Tibial nerve (tissue), 4 donors: ENCODE results near the gene UMAD1. TPM values are rescaled to one million over a fixed set of nuclear protein-coding genes. Genes with fewer than 3 reads are reported as not detected.

Source experiments
- DNase-seq, 2 donors: peaks; one replicate each; pipeline ENCODE4 v3.0.0-alpha.2; 2019; ENCODE audit warnings: low spot score in 2 of 2
- H3K27ac ChIP-seq, 4 donors: fragments of 200-600 bp; sonication (generic) in 3 of 4; one replicate each; pipeline ENCODE4 v1.5.1; 2017 to 2019; ENCODE audit warnings: mild to moderate bottlenecking in 1 of 4
- H3K27me3 ChIP-seq, 2 donors: fragments of 200-600 bp; sonication (generic) in 1 of 2; one replicate each; pipeline versions ENCODE4 v1.5.1 to v1.6.0; 2017 to 2019
- H3K36me3 ChIP-seq, 3 donors: fragments of 200-600 bp; sonication (generic); one replicate each; pipeline ENCODE4 v1.5.1; 2018 to 2019
- H3K4me1 ChIP-seq, 4 donors: fragments of 200-600 bp; sonication (generic) in 3 of 4; one replicate each; pipeline ENCODE4 v1.5.1; 2017 to 2019
- H3K4me3 ChIP-seq, 4 donors: fragments of 200-600 bp; sonication (generic) in 3 of 4; one replicate each; pipeline ENCODE4 v1.5.1; 2017 to 2019; ENCODE audit warnings: mild to moderate bottlenecking in 1 of 4, moderate library complexity in 1 of 4
- H3K9me3 ChIP-seq, 4 donors: fragments of 200-600 bp; sonication (generic) in 3 of 4; one replicate each; pipeline ENCODE4 v1.5.1; 2017 to 2019
- CTCF ChIP-seq, 5 experiments: fragments of 200-600 bp in 3 of 5; fragments of 450-650 bp in 2 of 5; sonication (generic) in 3 of 5; IDR thresholded peaks; one replicate each; pipeline ENCODE4 v1.5.1; 2016 to 2019; ENCODE audit warnings: antibody characterized with exemption in 5 of 5, mild to moderate bottlenecking in 3 of 5, moderate library complexity in 2 of 5
- EP300 ChIP-seq, 2 donors: sonication (generic); formaldehyde crosslinking; IDR thresholded peaks; one replicate each; pipeline ENCODE4 v1.6.1; 2017; ENCODE audit warnings: antibody characterized with exemption in 2 of 2, mild to moderate bottlenecking in 1 of 2
- POLR2A ChIP-seq, 2 donors: fragments of 450-650 bp; IDR thresholded peaks; one replicate each; pipeline ENCODE4 v1.6.1; 2017; ENCODE audit warnings: antibody characterized with exemption in 2 of 2, mild to moderate bottlenecking in 2 of 2, moderate library complexity in 2 of 2
- WGBS, 2 donors: methylation state at CpG; one replicate each; pipeline ENCODE4 v1.1.5; 2018; 5-methylcytosine and 5-hydroxymethylcytosine counted together
- total RNA-seq, 4 donors: library from RNA; depleted of rRNA; stranded (reverse); fragments of >200 nt; gene quantifications; one replicate each; pipeline ENCODE4 v1.1.0, GENCODE V29; 2016

UMAD1 gene
- total RNA-seq, 4 donors from 2014 or later, result 6.0 to 14.9 (median 10.2) TPM

GRCh38 chr7:7773334-7774309 lies 133.1 kb downstream of the UMAD1 start:
- no peaks in the 10 kb centered on the region for H3K9me3 ChIP-seq
- H3K36me3 ChIP-seq, result no peaks in the 10 kb centered on the region
- H3K4me3 ChIP-seq, result no peak overlapping the region
- H3K27ac ChIP-seq, result no peak overlapping the region
- no peaks in the 10 kb centered on the region for H3K4me1 ChIP-seq
- TF ChIP-seq POLR2A (IDR thresholded peaks at IDR 0.05), result no peak
- TF ChIP-seq CTCF (IDR thresholded peaks at IDR 0.05), result no peak
- TF ChIP-seq EP300 (IDR thresholded peaks at IDR 0.05), result no peak
- no peaks in the 10 kb centered on the region for H3K27me3 ChIP-seq
- DNase-seq, result no peak
- 80 to 94% methylated on average over 3 of the region's 3 CpGs for WGBS, 2 donors

GRCh38 chr7:7779888-7780287 lies 139.3 kb downstream of the UMAD1 start:
- H3K27me3 ChIP-seq, result no peaks in the 10 kb centered on the region

DNA sequence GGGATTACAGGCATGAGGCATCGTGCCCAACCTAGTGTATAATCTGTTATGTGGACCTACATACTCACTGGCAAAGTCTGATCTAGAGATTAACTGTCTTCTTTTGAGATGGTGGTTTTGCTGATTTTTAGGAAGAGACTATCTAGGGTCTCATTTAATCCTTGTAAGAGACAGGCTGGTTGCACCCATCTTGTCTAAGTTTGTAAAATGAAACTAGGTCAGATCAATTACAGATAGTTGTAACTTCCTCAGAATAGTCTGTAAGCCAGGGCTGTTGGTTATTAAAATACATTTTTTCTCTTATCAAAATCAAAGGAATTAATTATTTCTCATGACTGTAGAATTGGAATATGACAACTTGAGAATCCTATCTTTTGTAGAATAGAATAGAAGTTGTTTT lies 142.4 kb downstream of the UMAD1 start:
- no peaks in the 10 kb centered on the region for H3K36me3 ChIP-seq
- 88 to 93% methylated on average over 1 of the region's 1 CpG for WGBS, 2 donors
- peak overlapping the region in 1 of 4 donors; percentile 20 for H3K4me3 ChIP-seq
- no peaks in the 10 kb centered on the region for H3K9me3 ChIP-seq
- TF ChIP-seq CTCF (IDR thresholded peaks at IDR 0.05), result no peak
- no peak for TF ChIP-seq POLR2A (IDR thresholded peaks at IDR 0.05)
- no peak for TF ChIP-seq EP300 (IDR thresholded peaks at IDR 0.05)
- no peak for DNase-seq
- peaks cover 0 to 3% (median 0%) of the 10 kb centered on the region in 4 donors for H3K4me1 ChIP-seq
- no peaks in the 10 kb centered on the region for H3K27me3 ChIP-seq
- H3K27ac ChIP-seq, result peak overlapping the region in 1 of 4 donors; percentile 44

More at GRCh38 chr7:7779888-7780287, 139.3 kb downstream of the UMAD1 start:
- H3K4me3 ChIP-seq, result no peak overlapping the region
- peaks cover 0 to 3% (median 0%) of the 10 kb centered on the region in 4 donors for H3K4me1 ChIP-seq
- 60 to 62% methylated on average over 1 of the region's 1 CpG for WGBS, 2 donors
- H3K9me3 ChIP-seq, result no peaks in the 10 kb centered on the region
- no peak overlapping the region for H3K27ac ChIP-seq
- no peaks in the 10 kb centered on the region for H3K36me3 ChIP-seq
- no peak for DNase-seq
- TF ChIP-seq CTCF (IDR thresholded peaks at IDR 0.05) (no peak), EP300 (IDR thresholded peaks at IDR 0.05) (no peak), POLR2A (IDR thresholded peaks at IDR 0.05) (no peak)

DNA sequence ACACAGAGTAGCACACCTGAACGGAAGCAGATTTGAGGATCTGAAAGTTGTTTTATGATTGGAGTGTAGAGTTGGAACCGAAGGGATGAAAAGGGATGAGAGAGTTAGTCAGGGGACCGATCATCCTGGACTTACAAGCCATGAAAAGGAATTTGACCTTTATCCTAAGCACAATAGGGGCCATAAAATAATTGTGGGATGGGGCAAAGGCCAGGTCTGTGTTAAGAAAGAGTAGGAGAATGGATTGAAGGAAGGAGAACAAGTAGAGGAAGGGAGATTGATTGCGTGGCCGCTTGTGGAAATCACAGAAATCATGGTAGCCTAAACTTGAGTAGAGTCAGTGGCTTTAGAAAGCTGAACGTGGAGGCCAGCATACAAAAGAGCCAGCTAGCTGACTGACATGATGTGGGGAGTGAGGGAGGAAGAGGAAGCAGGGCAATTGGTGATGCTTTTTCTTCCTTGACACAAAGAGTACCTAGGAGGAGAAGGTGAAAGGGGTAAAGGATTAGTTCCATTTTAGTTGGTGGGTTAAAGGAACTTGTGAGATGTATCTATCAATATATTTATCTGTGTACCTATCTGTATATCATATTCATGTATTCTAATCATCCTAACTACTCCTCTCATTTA lies 144.9 kb downstream of the UMAD1 start:
- TF ChIP-seq CTCF (IDR thresholded peaks at IDR 0.05), result no peak
- TF ChIP-seq POLR2A (IDR thresholded peaks at IDR 0.05), result no peak
- no peak for TF ChIP-seq EP300 (IDR thresholded peaks at IDR 0.05)
- Histone ChIP-seq H3K36me3 (no peaks in the 10 kb centered on the region), H3K4me3 (no peak overlapping the region), H3K9me3 (no peaks in the 10 kb centered on the region), H3K27me3 (no peaks in the 10 kb centered on the region), H3K27ac (no peak overlapping the region), H3K4me1 (no peaks in the 10 kb centered on the region)
- DNase-seq, result no peak
- WGBS, 2 donors, result 74 to 78% methylated on average over 6 of the region's 6 CpGs

GRCh38 chr7:7786595-7786994 lies 146.0 kb downstream of the UMAD1 start:
- TF ChIP-seq POLR2A (IDR thresholded peaks at IDR 0.05) (no peak), CTCF (IDR thresholded peaks at IDR 0.05) (no peak), EP300 (IDR thresholded peaks at IDR 0.05) (no peak)
- no peak for DNase-seq
- H3K27ac ChIP-seq, result no peak overlapping the region
- 84 to 86% methylated on average over 3 of the region's 3 CpGs for WGBS, 2 donors
- peaks cover 0 to 6% (median 0%) of the 10 kb centered on the region in 3 donors for H3K36me3 ChIP-seq
- no peaks in the 10 kb centered on the region for H3K9me3 ChIP-seq
- H3K4me1 ChIP-seq, result no peaks in the 10 kb centered on the region
- no peak overlapping the region for H3K4me3 ChIP-seq
- H3K27me3 ChIP-seq, result no peaks in the 10 kb centered on the region
